SK-N-SH (cell line): ENCODE measurements around the gene TAC3. TPM values are rescaled to one million over a fixed set of nuclear protein-coding genes. Genes with fewer than 3 reads are reported as not detected.

Source experiments
- CTCF ChIA-PET: fragments of 300-600, 350-600 bp; formaldehyde crosslinking; extraction: SDS; loops from one replicate; lab custom pipeline; 2021; lab: Yijun Ruan, JAX
- POLR2A ChIA-PET: fragments of 350-600 bp; sonication (Branson Sonifier 250); formaldehyde crosslinking; extraction: SDS; loops from one replicate; lab custom pipeline; 2020; ENCODE audit warnings: antibody characterized with exemption, inconsistent platforms; lab: Yijun Ruan, JAX
- DNase-seq: peaks from one replicate; pipeline ENCODE4 v3.0.0; 2012
- H2AFZ ChIP-seq: fragments of 200-600 bp; sonication (generic); 2 replicates; pipeline ENCODE4 v1.8.1; 2016; ENCODE audit warnings: antibody characterized with exemption, mild to moderate bottlenecking, low read depth
- H3F3A ChIP-seq: fragments of 200-600 bp; sonication (generic); replicated peaks from 2 replicates; pipeline ENCODE3; 2016; ENCODE audit warnings: antibody characterized with exemption, mild to moderate bottlenecking; ENCODE audit not compliant: insufficient read depth
- H3K27ac ChIP-seq, 2 experiments: fragments of 200-500 bp in 1 of 2; fragments of 200-600 bp in 1 of 2; sonication (Bioruptor generic) in 1 of 2; sonication (generic), shearing (Covaris generic) in 1 of 2; 2 replicates each; pipeline versions ENCODE4 v1.5.1 to v1.6.1; 2014 to 2016; ENCODE audit warnings: low read depth in 2 of 2, inconsistent platforms in 1 of 2, low read length in 1 of 2, mild to moderate bottlenecking in 1 of 2, mixed read lengths in 1 of 2
- H3K27me3 ChIP-seq: fragments of 200-600 bp; sonication (generic), shearing (Covaris generic); 2 replicates; pipeline ENCODE4 v1.6.1; 2016; ENCODE audit warnings: mixed run types; ENCODE audit not compliant: insufficient read depth
- H3K36me3 ChIP-seq, 2 experiments: fragments of 200-500 bp in 1 of 2; fragments of 200-600 bp in 1 of 2; sonication (Bioruptor generic) in 1 of 2; sonication (generic) in 1 of 2; replicated peaks in 1 of 2; 2 replicates each; pipeline versions ENCODE3 to v1.5.1; 2014 to 2016; ENCODE audit warnings: low read length in 1 of 2, mild to moderate bottlenecking in 1 of 2; ENCODE audit not compliant: insufficient read depth in 2 of 2, control insufficient read depth in 1 of 2
- H3K4me1 ChIP-seq, 2 experiments: fragments of 200-500 bp in 1 of 2; fragments of 200-600 bp in 1 of 2; sonication (Bioruptor generic) in 1 of 2; sonication (generic), shearing (Covaris generic) in 1 of 2; 2 replicates each; pipeline versions ENCODE4 v1.5.1 to v1.6.1; 2014 to 2016; ENCODE audit warnings: low read depth in 1 of 2, low read length in 1 of 2, mixed run types in 1 of 2; ENCODE audit not compliant: insufficient read depth in 2 of 2, control insufficient read depth in 1 of 2
- H3K4me2 ChIP-seq: fragments of 200-600 bp; sonication (generic), shearing (Covaris generic); 2 replicates; pipeline ENCODE4 v1.6.1; 2017; ENCODE audit warnings: mixed run types
- H3K4me3 ChIP-seq, 2 experiments: fragments of 200-500 bp in 1 of 2; fragments of 200-600 bp in 1 of 2; sonication (Bioruptor generic) in 1 of 2; sonication (generic), shearing (Covaris generic) in 1 of 2; 2 replicates each; pipeline versions ENCODE4 v1.5.1 to v1.8.1; 2014 to 2016; ENCODE audit warnings: low read depth in 2 of 2, inconsistent platforms in 1 of 2, low read length in 1 of 2, mild to moderate bottlenecking in 1 of 2, mixed read lengths in 1 of 2, moderate library complexity in 1 of 2
- H3K79me2 ChIP-seq: fragments of 200-600 bp; sonication (generic); 2 replicates; pipeline ENCODE4 v1.8.1; 2017; ENCODE audit warnings: mild to moderate bottlenecking; ENCODE audit not compliant: insufficient read depth
- H3K9ac ChIP-seq: fragments of 200-600 bp; sonication (generic); 2 replicates; pipeline ENCODE4 v1.6.1; 2017; ENCODE audit warnings: mixed run types
- H3K9me2 ChIP-seq: fragments of 200-600 bp; sonication (generic); 2 replicates; pipeline ENCODE4 v1.6.1; 2017; ENCODE audit warnings: mixed run types
- H3K9me3 ChIP-seq: fragments of 200-600 bp; sonication (generic); 2 replicates; pipeline ENCODE4 v1.6.1; 2017; ENCODE audit warnings: mixed run types, mild to moderate bottlenecking, moderate library complexity
- H4K20me1 ChIP-seq: fragments of 200-600 bp; sonication (generic); 2 replicates; pipeline ENCODE4 v1.6.1; 2017; ENCODE audit warnings: mild to moderate bottlenecking, mixed run types; ENCODE audit not compliant: insufficient read depth
- ELF1 ChIP-seq: IDR thresholded peaks from 2 replicates; pipeline ENCODE4 v1.4.0; 2012
- GABPA ChIP-seq: IDR thresholded peaks from 2 replicates; pipeline ENCODE4 v1.4.0; 2012; ENCODE audit warnings: low read depth, mild to moderate bottlenecking
- POLR2AphosphoS5 ChIP-seq: IDR thresholded peaks from 2 replicates; pipeline ENCODE4 v1.6.1; 2012; ENCODE audit warnings: low read depth, low read length
- RCOR1 ChIP-seq: fragments of 150-350 bp; IDR thresholded peaks from 2 replicates; pipeline ENCODE4 v1.6.1; 2017; ENCODE audit warnings: antibody characterized with exemption, low read length
- RFX5 ChIP-seq: IDR thresholded peaks from 2 replicates; pipeline ENCODE4 v1.6.1; 2012; ENCODE audit warnings: mild to moderate bottlenecking, improper control_type of control experiment, low read length
- SIN3A ChIP-seq: IDR thresholded peaks from 2 replicates; pipeline ENCODE4 v1.6.1; 2012; ENCODE audit warnings: low read depth, mild to moderate bottlenecking, low read length, moderate library complexity, borderline replicate concordance
- SMC3 ChIP-seq: IDR thresholded peaks from 2 replicates; pipeline ENCODE4 v1.6.1; 2012; ENCODE audit warnings: low read depth, low read length, improper control_type of control experiment
- TCF12 ChIP-seq: IDR thresholded peaks from 2 replicates; pipeline ENCODE4 v1.4.0; 2012
- WGBS: methylation state at CpG from one replicate; pipeline ENCODE4 v1.1.6; 2017; ENCODE audit warnings: low lambda C conversion rate; 5-methylcytosine and 5-hydroxymethylcytosine counted together
- polyA plus RNA-seq, 3 experiments: library from polyadenylated mRNA; depleted of rRNA; stranded (reverse); fragments of >200 nt; gene quantifications; 2 replicates each; pipeline ENCODE4 v1.2.3, GENCODE V29; 2012
- TF ChIP-seq, protein P1 (sequence below): IDR thresholded peaks from 2 replicates; pipeline ENCODE4; 2012
- TF ChIP-seq, protein P2 (sequence below): fragments of 150-350 bp; IDR thresholded peaks from 2 replicates; pipeline ENCODE4 v1.6.1; 2016; ENCODE audit warnings: mild to moderate bottlenecking, low read depth, low read length
- TF ChIP-seq, protein P3 (sequence below): IDR thresholded peaks from 2 replicates; pipeline ENCODE4 v1.4.0; 2012; ENCODE audit warnings: low read depth, borderline replicate concordance

TAC3 gene
- polyA plus RNA-seq, 1 of the 3 experiments (the other 2 are of a cell fraction) = not detected

DNA sequence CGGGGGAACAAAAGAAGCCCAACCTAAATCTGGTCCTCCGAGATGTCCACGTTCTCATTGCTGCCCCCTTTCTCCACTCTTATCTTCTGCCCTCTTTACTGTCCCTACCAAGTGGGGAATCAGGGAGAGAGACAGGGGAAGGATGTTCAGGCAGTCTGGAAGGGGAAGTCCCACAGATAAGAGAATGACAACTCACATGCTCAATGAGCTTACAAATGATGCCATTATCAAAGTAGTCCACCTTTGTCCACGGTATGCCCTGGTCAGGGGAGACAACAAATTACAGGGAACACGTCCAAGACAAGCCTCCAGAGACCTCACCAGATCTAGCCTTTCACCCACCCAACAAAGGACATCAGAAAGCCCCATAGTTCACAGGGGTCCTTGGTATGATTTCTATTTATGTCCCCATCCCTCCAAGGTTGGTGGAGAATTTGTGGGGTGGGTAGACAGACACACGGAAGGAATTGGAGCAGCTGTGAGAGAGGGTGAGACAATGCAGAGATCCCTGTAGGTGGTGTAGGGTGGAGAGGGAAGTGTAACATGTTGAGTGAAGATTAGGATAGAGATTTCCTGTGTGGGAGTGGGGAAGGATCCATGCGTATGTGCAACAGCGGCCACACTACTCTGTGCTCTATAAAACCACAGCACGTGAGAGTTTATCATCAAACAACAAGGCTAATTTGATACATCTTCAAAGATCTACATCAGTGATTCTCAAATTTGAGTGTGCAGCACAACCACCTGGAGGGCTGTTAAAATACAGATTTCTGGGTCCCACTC is 22.9 kb upstream of the TAC3 start:
- no peaks in the 10 kb centered on the region for H3F3A ChIP-seq
- H3K9me2 ChIP-seq = no peaks in the 10 kb centered on the region
- H3K27ac ChIP-seq = no peak overlapping the region
- ChIA-PET CTCF (interaction anchor here (0.7 to 1.4 kb wide), 4 partner anchors 12 to 32 kb away, joined by 3 to 4 read pairs (median 3); partner anchors contain the start of gene ZBTB39), POLR2A (no interaction called here)
- no peak overlapping the region for H3K4me3 ChIP-seq
- H3K4me1 ChIP-seq = no peaks in the 10 kb centered on the region
- no peaks in the 10 kb centered on the region for H3K79me2 ChIP-seq
- TF ChIP-seq SIN3A (no peak), RCOR1 (no peak), ELF1 (no peak), POLR2AphosphoS5 (no peak)
- TF ChIP-seq, protein P1, sequence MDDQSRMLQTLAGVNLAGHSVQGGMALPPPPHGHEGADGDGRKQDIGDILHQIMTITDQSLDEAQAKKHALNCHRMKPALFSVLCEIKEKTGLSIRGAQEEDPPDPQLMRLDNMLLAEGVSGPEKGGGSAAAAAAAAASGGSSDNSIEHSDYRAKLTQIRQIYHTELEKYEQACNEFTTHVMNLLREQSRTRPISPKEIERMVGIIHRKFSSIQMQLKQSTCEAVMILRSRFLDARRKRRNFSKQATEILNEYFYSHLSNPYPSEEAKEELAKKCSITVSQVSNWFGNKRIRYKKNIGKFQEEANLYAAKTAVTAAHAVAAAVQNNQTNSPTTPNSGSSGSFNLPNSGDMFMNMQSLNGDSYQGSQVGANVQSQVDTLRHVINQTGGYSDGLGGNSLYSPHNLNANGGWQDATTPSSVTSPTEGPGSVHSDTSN = no peak
- 62% methylated on average over 9 of the region's 9 CpGs for WGBS
- H4K20me1 ChIP-seq = no peaks in the 10 kb centered on the region
- H2AFZ ChIP-seq = no peak overlapping the region
- H3K36me3 ChIP-seq = no peaks in the 10 kb centered on the region
- no peak overlapping the region for H3K9ac ChIP-seq
- DNase-seq = no peak
- no peaks in the 10 kb centered on the region for H3K9me3 ChIP-seq
- peaks cover 23% of the 10 kb centered on the region for H3K27me3 ChIP-seq
- H3K4me2 ChIP-seq = no peak overlapping the region

DNA sequence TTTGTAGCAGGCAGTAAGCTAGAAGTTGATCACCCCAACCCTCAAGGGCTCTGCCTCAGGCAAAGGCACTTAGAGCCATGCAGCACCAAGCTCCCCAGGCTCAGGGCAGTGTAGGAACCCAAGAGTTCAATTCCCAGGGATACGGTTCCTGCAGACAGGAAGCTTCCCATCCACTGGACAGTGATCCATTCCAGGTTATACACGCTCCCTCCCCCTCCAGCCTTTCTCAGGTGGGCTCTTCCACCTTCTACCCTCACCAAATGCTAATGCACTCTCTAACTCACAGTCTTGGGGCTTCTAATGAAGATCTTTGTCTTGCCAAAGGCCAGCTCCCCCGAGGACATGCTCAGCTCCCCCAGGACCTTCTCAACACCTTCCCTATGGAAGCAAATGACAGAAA is 20.9 kb upstream of the TAC3 start:
- Histone ChIP-seq H3F3A (no peaks in the 10 kb centered on the region), H3K4me1 (no peaks in the 10 kb centered on the region), H3K9me2 (no peaks in the 10 kb centered on the region), H3K4me2 (no peak overlapping the region), H3K27ac (no peak overlapping the region), H3K79me2 (no peaks in the 10 kb centered on the region), H3K9me3 (no peaks in the 10 kb centered on the region), H3K4me3 (no peak overlapping the region), H3K9ac (no peak overlapping the region), H3K36me3 (no peaks in the 10 kb centered on the region), H4K20me1 (no peaks in the 10 kb centered on the region), H3K27me3 (peaks cover 28% of the 10 kb centered on the region), H2AFZ (no peak overlapping the region)
- DNase-seq = no peak
- TF ChIP-seq TCF12 (no peak), SMC3 (no peak), GABPA (no peak), RFX5 (no peak), ELF1 (no peak)
- TF ChIP-seq, protein P2, sequence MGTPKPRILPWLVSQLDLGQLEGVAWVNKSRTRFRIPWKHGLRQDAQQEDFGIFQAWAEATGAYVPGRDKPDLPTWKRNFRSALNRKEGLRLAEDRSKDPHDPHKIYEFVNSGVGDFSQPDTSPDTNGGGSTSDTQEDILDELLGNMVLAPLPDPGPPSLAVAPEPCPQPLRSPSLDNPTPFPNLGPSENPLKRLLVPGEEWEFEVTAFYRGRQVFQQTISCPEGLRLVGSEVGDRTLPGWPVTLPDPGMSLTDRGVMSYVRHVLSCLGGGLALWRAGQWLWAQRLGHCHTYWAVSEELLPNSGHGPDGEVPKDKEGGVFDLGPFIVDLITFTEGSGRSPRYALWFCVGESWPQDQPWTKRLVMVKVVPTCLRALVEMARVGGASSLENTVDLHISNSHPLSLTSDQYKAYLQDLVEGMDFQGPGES = no peak
- TF ChIP-seq, protein P1 = no peak
- TF ChIP-seq, protein P3, sequence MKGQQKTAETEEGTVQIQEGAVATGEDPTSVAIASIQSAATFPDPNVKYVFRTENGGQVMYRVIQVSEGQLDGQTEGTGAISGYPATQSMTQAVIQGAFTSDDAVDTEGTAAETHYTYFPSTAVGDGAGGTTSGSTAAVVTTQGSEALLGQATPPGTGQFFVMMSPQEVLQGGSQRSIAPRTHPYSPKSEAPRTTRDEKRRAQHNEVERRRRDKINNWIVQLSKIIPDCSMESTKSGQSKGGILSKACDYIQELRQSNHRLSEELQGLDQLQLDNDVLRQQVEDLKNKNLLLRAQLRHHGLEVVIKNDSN = no peak
- 23% methylated on average over 3 of the region's 3 CpGs for WGBS
- CTCF ChIA-PET = interaction anchor here (0.7 to 2.4 kb wide), 8 partner anchors 14 to 75 kb away, joined by 3 to 20 read pairs (median 5); no protein-coding TSS in a partner anchor
- POLR2A ChIA-PET = interaction anchor here (1.7 kb wide), 1 partner anchor 10 kb away, joined by 7 read pairs; no protein-coding TSS in a partner anchor
